Measurements from ENCODE around the gene DKC1. TPM values are rescaled to one million over a fixed set of nuclear protein-coding genes. Genes with fewer than 3 reads are reported as not detected.

DKC1 gene
- total RNA-seq, 1 experiment from 2014 or later: 123 TPM

DNA sequence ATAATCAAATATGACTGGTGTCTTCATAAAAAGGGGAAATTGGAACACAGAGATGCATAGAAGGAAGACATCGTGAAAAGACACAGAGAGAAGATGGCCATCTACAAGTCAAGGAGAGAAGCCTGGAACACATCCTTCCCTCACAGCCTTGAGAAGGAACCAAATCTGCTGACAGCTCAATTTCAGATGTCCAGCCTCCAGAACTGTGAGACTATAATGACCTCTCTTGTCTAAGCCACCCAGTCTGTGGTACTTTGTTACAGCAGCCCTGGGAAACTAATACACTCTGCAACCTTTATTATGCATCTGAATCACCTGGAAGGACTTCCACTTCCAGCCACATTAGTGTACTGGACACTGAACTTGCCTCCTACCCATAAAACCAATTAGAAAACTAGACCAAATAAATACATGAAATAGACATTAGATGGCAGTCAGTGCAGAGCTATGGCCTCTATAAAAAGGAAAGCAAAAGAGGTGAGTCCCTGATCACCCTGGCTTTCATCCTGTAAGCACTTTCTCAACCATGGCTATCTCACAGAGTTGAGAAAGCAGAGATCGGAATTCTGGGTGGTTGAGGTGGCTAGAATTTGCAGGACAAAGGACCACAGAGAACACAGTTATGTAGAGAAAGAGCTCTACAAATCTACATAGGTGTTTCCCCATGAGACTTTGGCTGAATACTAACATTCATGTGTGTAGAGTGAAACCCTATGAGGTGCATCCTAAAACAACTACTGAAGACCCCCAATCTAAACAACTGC, 37.5 kb upstream of the DKC1 start:
- no peaks in the 10 kb centered on the region for H3K79me2 ChIP-seq (ENCODE audit: insufficient read depth, low read length)
- H2AFZ ChIP-seq (ENCODE audit: low read depth, low read length, poor library complexity, severe bottlenecking): no peak overlapping the region
- ChIA-PET POLR2A (no interaction called here), CTCF (no interaction called here), RAD21 (ENCODE audit: low non-redundant PET in 1 of 2, low total read pairs in 2 of 2, uncharacterized antibody in 2 of 2, unreplicated experiment in 2 of 2) (no interaction called here)
- no peaks in the 10 kb centered on the region for H3K36me3 ChIP-seq (ENCODE audit: control insufficient read depth in 1 of 2, insufficient read depth in 2 of 2, low read length in 2 of 2)
- H3K27ac ChIP-seq (ENCODE audit: low read depth, low read length): no peak overlapping the region
- no peaks in the 10 kb centered on the region for H3K27me3 ChIP-seq (ENCODE audit: insufficient read depth, low read length)
- BruUV-seq (replicated peaks): no TSS peak
- TF ChIP-seq POLR2A (IDR thresholded peaks at IDR 0.05; ENCODE audit: borderline replicate concordance, extremely low read depth, insufficient read depth, insufficient read length) (no peak), EZH2 (IDR thresholded peaks at IDR 0.05) (no peak), JUND (IDR thresholded peaks at IDR 0.05) (no peak), SIN3A (IDR thresholded peaks at IDR 0.05; ENCODE audit: low read depth) (no peak), ZNF274 (IDR thresholded peaks at IDR 0.05; ENCODE audit: low read depth, low read length) (no peak), CEBPB (IDR thresholded peaks at IDR 0.05; ENCODE audit: low read depth) (no peak), EZH2phosphoT487 (IDR thresholded peaks at IDR 0.05; ENCODE audit: borderline replicate concordance) (no peak)
- intact Hi-C loops (cut with micrococcal nuclease): no loop called here
- DNase-seq (ENCODE audit: low read depth, low spot score): no peak
- no peak overlapping the region for H3K4me3 ChIP-seq (replicated peaks in 1 of 2; ENCODE audit: low read depth in 1 of 2, low read length in 2 of 2)
- no peaks in the 10 kb centered on the region for H3K4me1 ChIP-seq (ENCODE audit: control insufficient read depth in 1 of 2, insufficient read depth in 2 of 2, low read length in 2 of 2)
- no peak overlapping the region for H3K9ac ChIP-seq (ENCODE audit: low read length)
- H4K20me1 ChIP-seq (ENCODE audit: insufficient read depth): no peaks in the 10 kb centered on the region
- H3K9me2 ChIP-seq (ENCODE audit: insufficient read depth): no peaks in the 10 kb centered on the region
- no peak for ATAC-seq
- no peak overlapping the region for H3K4me2 ChIP-seq (ENCODE audit: low read length)
- no peaks in the 10 kb centered on the region for H3K9me3 ChIP-seq (ENCODE audit: control insufficient read depth in 1 of 2, insufficient read depth in 1 of 2, low read depth in 1 of 2, low read length in 2 of 2)

DNA sequence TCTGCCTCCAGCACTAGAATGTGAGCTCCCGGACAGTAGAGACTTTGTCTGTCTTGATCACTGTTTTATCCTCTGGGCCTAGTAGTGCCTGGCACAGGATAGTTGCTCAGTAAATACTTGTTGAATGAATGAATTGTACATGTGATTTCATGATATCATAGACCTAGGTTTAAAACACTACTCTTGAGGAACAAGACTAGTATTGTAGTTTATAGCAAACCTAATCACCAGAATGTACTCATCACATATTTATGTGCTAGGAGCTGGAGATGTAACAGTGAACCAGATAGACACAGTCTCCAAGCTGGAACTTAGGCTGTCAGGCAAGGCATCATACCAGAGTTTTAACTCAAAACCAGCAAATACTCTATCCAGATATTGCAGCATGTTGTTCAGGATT, 35.2 kb upstream of the DKC1 start:
- H3K9ac ChIP-seq (ENCODE audit: low read length): no peak overlapping the region
- no peak for DNase-seq (ENCODE audit: low read depth, low spot score)
- no peaks in the 10 kb centered on the region for H3K79me2 ChIP-seq (ENCODE audit: insufficient read depth, low read length)
- no peaks in the 10 kb centered on the region for H3K4me1 ChIP-seq (ENCODE audit: control insufficient read depth in 1 of 2, insufficient read depth in 2 of 2, low read length in 2 of 2)
- no TSS peak for BruUV-seq (replicated peaks)
- no peaks in the 10 kb centered on the region for H3K36me3 ChIP-seq (ENCODE audit: control insufficient read depth in 1 of 2, insufficient read depth in 2 of 2, low read length in 2 of 2)
- H3K4me3 ChIP-seq (replicated peaks in 1 of 2; ENCODE audit: low read depth in 1 of 2, low read length in 2 of 2): no peak overlapping the region
- ATAC-seq: no peak
- no peak overlapping the region for H3K27ac ChIP-seq (ENCODE audit: low read depth, low read length)
- H3K9me3 ChIP-seq (ENCODE audit: control insufficient read depth in 1 of 2, insufficient read depth in 1 of 2, low read depth in 1 of 2, low read length in 2 of 2): no peaks in the 10 kb centered on the region
- no peak overlapping the region for H3K4me2 ChIP-seq (ENCODE audit: low read length)
- no peaks in the 10 kb centered on the region for H4K20me1 ChIP-seq (ENCODE audit: insufficient read depth)
- TF ChIP-seq ZNF274 (IDR thresholded peaks at IDR 0.05; ENCODE audit: low read depth, low read length) (no peak), SP1 (IDR thresholded peaks at IDR 0.05; ENCODE audit: low read depth) (no peak), EZH2 (IDR thresholded peaks at IDR 0.05) (no peak), POLR2AphosphoS5 (IDR thresholded peaks at IDR 0.05; ENCODE audit: low read depth, low read length) (no peak), ELF1 (IDR thresholded peaks at IDR 0.05; ENCODE audit: borderline replicate concordance, low read depth) (no peak), SRF (IDR thresholded peaks at IDR 0.05; ENCODE audit: low read depth) (no peak), YY1 (IDR thresholded peaks at IDR 0.05; ENCODE audit: extremely low read depth, insufficient replicate concordance, low read depth, low read length) (no peak), EGR1 (IDR thresholded peaks at IDR 0.05; ENCODE audit: low read depth) (no peak), CEBPB (IDR thresholded peaks at IDR 0.05; ENCODE audit: low read depth) (no peak), CBX3 (IDR thresholded peaks at IDR 0.05; ENCODE audit: low read depth) (no peak), RAD21 (IDR thresholded peaks at IDR 0.05; ENCODE audit: low read depth) (no peak), FOSL1 (IDR thresholded peaks at IDR 0.05; ENCODE audit: low read depth) (no peak)
- TF ChIP-seq, protein P1, sequence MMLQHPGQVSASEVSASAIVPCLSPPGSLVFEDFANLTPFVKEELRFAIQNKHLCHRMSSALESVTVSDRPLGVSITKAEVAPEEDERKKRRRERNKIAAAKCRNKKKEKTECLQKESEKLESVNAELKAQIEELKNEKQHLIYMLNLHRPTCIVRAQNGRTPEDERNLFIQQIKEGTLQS (IDR thresholded peaks at IDR 0.05): no peak
- TF ChIP-seq, protein P2, sequence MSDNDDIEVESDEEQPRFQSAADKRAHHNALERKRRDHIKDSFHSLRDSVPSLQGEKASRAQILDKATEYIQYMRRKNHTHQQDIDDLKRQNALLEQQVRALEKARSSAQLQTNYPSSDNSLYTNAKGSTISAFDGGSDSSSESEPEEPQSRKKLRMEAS (IDR thresholded peaks at IDR 0.05): no peak
- TF ChIP-seq, protein P3, sequence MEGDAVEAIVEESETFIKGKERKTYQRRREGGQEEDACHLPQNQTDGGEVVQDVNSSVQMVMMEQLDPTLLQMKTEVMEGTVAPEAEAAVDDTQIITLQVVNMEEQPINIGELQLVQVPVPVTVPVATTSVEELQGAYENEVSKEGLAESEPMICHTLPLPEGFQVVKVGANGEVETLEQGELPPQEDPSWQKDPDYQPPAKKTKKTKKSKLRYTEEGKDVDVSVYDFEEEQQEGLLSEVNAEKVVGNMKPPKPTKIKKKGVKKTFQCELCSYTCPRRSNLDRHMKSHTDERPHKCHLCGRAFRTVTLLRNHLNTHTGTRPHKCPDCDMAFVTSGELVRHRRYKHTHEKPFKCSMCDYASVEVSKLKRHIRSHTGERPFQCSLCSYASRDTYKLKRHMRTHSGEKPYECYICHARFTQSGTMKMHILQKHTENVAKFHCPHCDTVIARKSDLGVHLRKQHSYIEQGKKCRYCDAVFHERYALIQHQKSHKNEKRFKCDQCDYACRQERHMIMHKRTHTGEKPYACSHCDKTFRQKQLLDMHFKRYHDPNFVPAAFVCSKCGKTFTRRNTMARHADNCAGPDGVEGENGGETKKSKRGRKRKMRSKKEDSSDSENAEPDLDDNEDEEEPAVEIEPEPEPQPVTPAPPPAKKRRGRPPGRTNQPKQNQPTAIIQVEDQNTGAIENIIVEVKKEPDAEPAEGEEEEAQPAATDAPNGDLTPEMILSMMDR (IDR thresholded peaks at IDR 0.05 in 2 of 3, conservative IDR thresholded peaks at IDR 0.05 in 1 of 3; ENCODE audit: borderline replicate concordance in 1 of 3, insufficient read depth in 1 of 3, low read depth in 2 of 3, low read length in 2 of 3): no peak
- RAD21 ChIA-PET (ENCODE audit: low non-redundant PET in 1 of 2, low total read pairs in 2 of 2, uncharacterized antibody in 2 of 2, unreplicated experiment in 2 of 2): no interaction called here
- no peaks in the 10 kb centered on the region for H3K27me3 ChIP-seq (ENCODE audit: insufficient read depth, low read length)
- intact Hi-C loops (cut with micrococcal nuclease): no loop called here
- H3K9me2 ChIP-seq (ENCODE audit: insufficient read depth): no peaks in the 10 kb centered on the region
- POLR2A ChIA-PET: no interaction called here
- CTCF ChIA-PET: no interaction called here
- H2AFZ ChIP-seq (ENCODE audit: low read depth, low read length, poor library complexity, severe bottlenecking): no peak overlapping the region

All from HCT116 (cell line).